ENCODE data around the gene PRRG3. TPM values are rescaled to one million over a fixed set of nuclear protein-coding genes. Genes with fewer than 3 reads are reported as not detected.

Gene PRRG3
- total RNA-seq, 1 experiment from 2014 or later: not detected

DNA sequence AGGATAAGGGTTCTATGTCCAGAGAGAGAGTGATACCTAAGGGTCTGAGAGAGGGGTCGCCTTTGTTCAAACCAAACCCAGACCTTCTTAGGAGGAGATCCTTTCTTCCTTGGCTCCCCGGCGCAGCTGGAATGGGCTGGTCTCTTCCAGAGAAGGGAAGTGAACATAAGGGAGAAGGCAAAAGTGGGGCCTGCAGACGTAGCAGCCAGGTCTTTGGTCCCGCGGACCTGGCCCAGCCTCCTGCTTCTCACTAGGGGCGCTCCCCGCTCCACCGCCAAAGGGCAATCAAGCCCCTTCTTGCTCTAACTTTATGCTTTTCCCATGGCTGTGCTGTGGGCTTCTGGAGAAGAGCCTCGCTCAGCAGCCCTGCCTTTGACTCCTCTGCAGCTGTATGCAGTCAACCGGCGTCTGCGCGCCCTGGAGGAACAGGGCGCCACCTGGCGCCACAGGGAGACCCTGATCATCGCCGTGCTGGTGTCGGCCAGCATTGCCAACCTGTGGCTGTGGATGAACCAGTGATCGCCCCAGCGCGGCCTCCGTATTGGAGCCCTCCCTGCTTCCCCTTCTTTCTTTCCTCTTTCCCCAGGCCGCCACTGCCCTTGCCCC, 27.1 kb downstream of the PRRG3 start:
- no peak overlapping the region for H2AFZ ChIP-seq (ENCODE audit: low read depth, low read length, poor library complexity, severe bottlenecking)
- H3K27ac ChIP-seq (ENCODE audit: low read depth, low read length): no peak overlapping the region
- no peak overlapping the region for H3K4me3 ChIP-seq (replicated peaks in 1 of 2; ENCODE audit: low read depth in 1 of 2, low read length in 2 of 2)
- H3K9ac ChIP-seq (ENCODE audit: low read length): no peak overlapping the region
- POLR2A ChIA-PET: no interaction called here
- H3K79me2 ChIP-seq (ENCODE audit: insufficient read depth, low read length): no peaks in the 10 kb centered on the region
- no TSS peak for BruUV-seq (replicated peaks)
- RAD21 ChIA-PET (ENCODE audit: low non-redundant PET in 1 of 2, low total read pairs in 2 of 2, uncharacterized antibody in 2 of 2, unreplicated experiment in 2 of 2): no interaction called here
- no peaks in the 10 kb centered on the region for H3K27me3 ChIP-seq (ENCODE audit: insufficient read depth, low read length)
- intact Hi-C loops (cut with micrococcal nuclease): loop anchor here (1.0 kb wide), 2 partner anchors 217 to 569 kb away; no protein-coding TSS in a partner anchor
- no peaks in the 10 kb centered on the region for H4K20me1 ChIP-seq (ENCODE audit: insufficient read depth)
- DNase-seq (ENCODE audit: low read depth, low spot score) (peak; percentile 2), ATAC-seq (peak; percentile 99)
- TF ChIP-seq, protein P1, sequence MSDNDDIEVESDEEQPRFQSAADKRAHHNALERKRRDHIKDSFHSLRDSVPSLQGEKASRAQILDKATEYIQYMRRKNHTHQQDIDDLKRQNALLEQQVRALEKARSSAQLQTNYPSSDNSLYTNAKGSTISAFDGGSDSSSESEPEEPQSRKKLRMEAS (IDR thresholded peaks at IDR 0.05): no peak
- TF ChIP-seq JUND (IDR thresholded peaks at IDR 0.05) (no peak), RAD21 (IDR thresholded peaks at IDR 0.05; ENCODE audit: low read depth) (peak; percentile 41), CTCF (IDR thresholded peaks at IDR 0.05 in 2 of 3, conservative IDR thresholded peaks at IDR 0.05 in 1 of 3; ENCODE audit: borderline replicate concordance in 1 of 3, insufficient read depth in 1 of 3, low read depth in 2 of 3, low read length in 2 of 3) (peak; percentile 25 to 54 (median 48); a peak in 5 of 6 replicates), ELF1 (IDR thresholded peaks at IDR 0.05; ENCODE audit: borderline replicate concordance, low read depth) (no peak), CEBPB (IDR thresholded peaks at IDR 0.05; ENCODE audit: low read depth) (no peak)
- H3K9me2 ChIP-seq (ENCODE audit: insufficient read depth): no peaks in the 10 kb centered on the region
- CTCF ChIA-PET: interaction anchor here (0.6 to 1.5 kb wide), 2 partner anchors 10 to 910 kb away, joined by 3 read pairs; no protein-coding TSS in a partner anchor
- H3K4me1 ChIP-seq (ENCODE audit: control insufficient read depth in 1 of 2, insufficient read depth in 2 of 2, low read length in 2 of 2): no peaks in the 10 kb centered on the region
- no peak overlapping the region for H3K4me2 ChIP-seq (ENCODE audit: low read length)
- no peaks in the 10 kb centered on the region for H3K36me3 ChIP-seq (ENCODE audit: control insufficient read depth in 1 of 2, insufficient read depth in 2 of 2, low read length in 2 of 2)
- H3K9me3 ChIP-seq (ENCODE audit: control insufficient read depth in 1 of 2, insufficient read depth in 1 of 2, low read depth in 1 of 2, low read length in 2 of 2): no peaks in the 10 kb centered on the region

GRCh38 chrX:151723156-151723760, 28.0 kb downstream of the PRRG3 start:
- RAD21 ChIA-PET (ENCODE audit: low non-redundant PET in 1 of 2, low total read pairs in 2 of 2, uncharacterized antibody in 2 of 2, unreplicated experiment in 2 of 2): no interaction called here
- DNase-seq (ENCODE audit: low read depth, low spot score) (no peak), ATAC-seq (no peak)
- no peaks in the 10 kb centered on the region for H4K20me1 ChIP-seq (ENCODE audit: insufficient read depth)
- no peaks in the 10 kb centered on the region for H3K79me2 ChIP-seq (ENCODE audit: insufficient read depth, low read length)
- CTCF ChIA-PET: interaction anchor here (1.5 kb wide), 1 partner anchor 9 kb away, joined by 3 read pairs; no protein-coding TSS in a partner anchor
- BruUV-seq (replicated peaks): no TSS peak
- H3K9ac ChIP-seq (ENCODE audit: low read length): no peak overlapping the region
- H2AFZ ChIP-seq (ENCODE audit: low read depth, low read length, poor library complexity, severe bottlenecking): no peak overlapping the region
- H3K36me3 ChIP-seq (ENCODE audit: control insufficient read depth in 1 of 2, insufficient read depth in 2 of 2, low read length in 2 of 2): no peaks in the 10 kb centered on the region
- no peaks in the 10 kb centered on the region for H3K27me3 ChIP-seq (ENCODE audit: insufficient read depth, low read length)
- H3K9me2 ChIP-seq (ENCODE audit: insufficient read depth): no peaks in the 10 kb centered on the region
- intact Hi-C loops (cut with micrococcal nuclease): no loop called here
- H3K4me3 ChIP-seq (replicated peaks in 1 of 2; ENCODE audit: low read depth in 1 of 2, low read length in 2 of 2): no peak overlapping the region
- POLR2A ChIA-PET: no interaction called here
- H3K4me1 ChIP-seq (ENCODE audit: control insufficient read depth in 1 of 2, insufficient read depth in 2 of 2, low read length in 2 of 2): no peaks in the 10 kb centered on the region
- no peak overlapping the region for H3K27ac ChIP-seq (ENCODE audit: low read depth, low read length)
- no peak for TF ChIP-seq FOSL1 (IDR thresholded peaks at IDR 0.05; ENCODE audit: low read depth)
- no peak for TF ChIP-seq CTCF (IDR thresholded peaks at IDR 0.05 in 2 of 3, conservative IDR thresholded peaks at IDR 0.05 in 1 of 3; ENCODE audit: borderline replicate concordance in 1 of 3, insufficient read depth in 1 of 3, low read depth in 2 of 3, low read length in 2 of 3)
- no peak overlapping the region for H3K4me2 ChIP-seq (ENCODE audit: low read length)
- no peaks in the 10 kb centered on the region for H3K9me3 ChIP-seq (ENCODE audit: control insufficient read depth in 1 of 2, insufficient read depth in 1 of 2, low read depth in 1 of 2, low read length in 2 of 2)
